Neural cell (in vitro differentiated cells): ENCODE results near the gene ANKRD2.

Experiments used
- EP300 ChIP-seq: fragments of 450-650 bp; conservative IDR thresholded peaks from 2 replicates; pipeline ENCODE4 v1.6.1; 2014; ENCODE audit warnings: antibody characterized with exemption, mild to moderate bottlenecking, moderate library complexity; ENCODE audit not compliant: poor library complexity, severe bottlenecking
- TAF1 ChIP-seq: IDR thresholded peaks from 2 replicates; pipeline ENCODE4 v1.6.1; 2012; ENCODE audit warnings: low read depth
- TF ChIP-seq, protein P1 (sequence below): fragments of 450-650 bp; IDR thresholded peaks from 2 replicates; pipeline ENCODE4 v1.5.1; 2014; ENCODE audit warnings: antibody characterized with exemption, mild to moderate bottlenecking, moderate library complexity; ENCODE audit not compliant: poor library complexity, severe bottlenecking

DNA sequence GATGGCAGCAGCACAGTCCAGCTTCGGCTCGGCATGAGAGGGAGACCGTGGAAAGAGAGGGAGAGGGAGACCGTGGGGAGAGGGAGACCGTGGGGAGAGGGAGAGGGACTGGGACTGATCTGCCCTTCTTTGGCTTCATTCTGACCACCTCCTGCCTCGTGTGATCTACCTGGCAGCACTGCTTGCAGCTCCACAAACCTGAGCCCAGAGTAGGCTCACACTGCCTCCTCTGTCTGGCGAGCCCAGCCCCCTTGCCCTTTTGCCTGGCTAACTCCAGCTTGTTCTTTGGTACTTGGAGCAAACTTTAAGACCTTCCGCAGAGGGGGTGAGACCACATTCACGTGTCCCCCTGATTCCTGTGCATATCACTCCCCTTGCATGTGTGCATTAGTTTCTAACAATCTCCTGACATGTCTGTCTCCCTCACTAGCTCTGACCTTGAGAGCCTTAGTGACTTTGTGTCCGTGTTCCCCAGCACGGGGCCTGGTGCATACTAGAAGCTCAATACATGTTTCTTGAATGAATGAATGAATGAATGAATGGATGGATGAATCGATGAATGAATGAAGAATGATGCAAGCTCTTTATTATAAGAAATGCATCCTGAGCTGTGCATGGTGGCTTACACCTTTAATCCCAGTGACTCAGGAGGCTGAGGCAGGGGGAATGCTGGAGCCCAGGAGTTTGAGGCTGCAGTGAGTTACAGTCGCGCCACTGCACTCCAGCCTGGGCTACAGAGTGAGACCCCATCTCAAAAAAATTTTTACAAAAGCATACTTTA lies 42.7 kb upstream of the ANKRD2 start:
- TF ChIP-seq, protein P1, sequence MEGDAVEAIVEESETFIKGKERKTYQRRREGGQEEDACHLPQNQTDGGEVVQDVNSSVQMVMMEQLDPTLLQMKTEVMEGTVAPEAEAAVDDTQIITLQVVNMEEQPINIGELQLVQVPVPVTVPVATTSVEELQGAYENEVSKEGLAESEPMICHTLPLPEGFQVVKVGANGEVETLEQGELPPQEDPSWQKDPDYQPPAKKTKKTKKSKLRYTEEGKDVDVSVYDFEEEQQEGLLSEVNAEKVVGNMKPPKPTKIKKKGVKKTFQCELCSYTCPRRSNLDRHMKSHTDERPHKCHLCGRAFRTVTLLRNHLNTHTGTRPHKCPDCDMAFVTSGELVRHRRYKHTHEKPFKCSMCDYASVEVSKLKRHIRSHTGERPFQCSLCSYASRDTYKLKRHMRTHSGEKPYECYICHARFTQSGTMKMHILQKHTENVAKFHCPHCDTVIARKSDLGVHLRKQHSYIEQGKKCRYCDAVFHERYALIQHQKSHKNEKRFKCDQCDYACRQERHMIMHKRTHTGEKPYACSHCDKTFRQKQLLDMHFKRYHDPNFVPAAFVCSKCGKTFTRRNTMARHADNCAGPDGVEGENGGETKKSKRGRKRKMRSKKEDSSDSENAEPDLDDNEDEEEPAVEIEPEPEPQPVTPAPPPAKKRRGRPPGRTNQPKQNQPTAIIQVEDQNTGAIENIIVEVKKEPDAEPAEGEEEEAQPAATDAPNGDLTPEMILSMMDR = no peak
- TF ChIP-seq TAF1 (no peak), EP300 (no peak)
